DMS114 treated with DMSO at 0.1 percent for 48 hours (cell line): Measurements from ENCODE around the gene LRIG1.

Source experiments
- DNase-seq: peaks from one replicate; lab custom pipeline; 2025; ENCODE audit not compliant: unreplicated experiment; lab: John Stamatoyannopoulos, UW

The LRIG1 gene

GRCh38 chr3:66393333-66394005 is 107.4 kb downstream of the LRIG1 start:
- no peak for DNase-seq

DNA sequence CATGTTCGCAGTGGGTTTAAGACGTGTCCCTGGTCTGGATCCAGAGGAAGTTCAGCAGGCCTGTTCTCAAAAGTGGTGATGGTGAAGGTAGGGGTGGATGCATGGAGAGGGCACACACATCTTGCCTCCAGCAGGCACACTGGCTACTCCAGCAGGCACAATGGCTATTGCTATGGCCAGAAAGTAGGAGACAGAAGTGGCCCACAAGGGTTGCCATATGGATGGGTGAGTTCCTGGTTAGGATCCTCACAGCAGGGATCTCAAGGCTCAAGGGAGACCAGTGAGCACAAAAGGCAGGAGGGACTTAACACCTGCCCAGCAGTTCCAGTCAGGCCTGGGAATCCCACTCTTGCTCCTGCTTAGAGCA is 107.9 kb downstream of the LRIG1 start:
- DNase-seq, result no peak

- DNase-seq, result no peak
Observed at GRCh38 chr3:66392512-66392911, 108.3 kb downstream of the LRIG1 start.

- no peak for DNase-seq
Observed at GRCh38 chr3:66390013-66390412, 110.8 kb downstream of the LRIG1 start.

DNA sequence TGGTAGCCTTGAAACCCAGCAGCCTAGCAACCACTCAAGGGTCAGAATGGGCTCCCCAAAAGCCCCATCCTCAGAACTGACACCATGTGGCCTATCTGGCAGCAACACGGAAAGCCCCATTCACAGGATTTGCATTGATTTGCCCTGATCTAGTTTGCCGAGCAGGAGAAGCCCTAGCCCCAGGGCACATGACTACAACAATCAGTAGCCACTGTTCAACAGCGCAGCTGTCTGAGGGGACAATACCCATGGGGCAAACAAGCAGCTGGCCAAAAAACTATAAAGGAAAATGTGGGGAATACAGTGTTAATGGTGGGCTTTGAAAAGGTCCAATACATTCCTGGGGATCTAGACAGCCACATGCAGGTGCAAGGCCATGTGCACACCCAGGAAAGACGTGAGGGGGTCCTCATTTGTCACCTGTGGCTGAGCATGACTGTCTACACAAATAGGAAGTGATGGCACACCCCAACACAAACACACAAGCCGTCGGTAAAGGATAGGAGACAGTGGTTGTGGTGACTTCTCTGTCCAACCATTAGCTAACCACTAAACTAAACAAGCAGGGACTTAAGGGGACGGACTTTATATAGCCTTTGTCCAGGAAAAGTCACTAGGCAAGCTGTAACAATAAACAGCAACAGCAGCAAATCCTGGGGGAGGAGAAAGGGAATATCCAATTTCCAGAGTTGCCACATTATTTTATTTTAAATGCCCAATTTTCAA is 113.7 kb downstream of the LRIG1 start:
- no peak for DNase-seq

DNA sequence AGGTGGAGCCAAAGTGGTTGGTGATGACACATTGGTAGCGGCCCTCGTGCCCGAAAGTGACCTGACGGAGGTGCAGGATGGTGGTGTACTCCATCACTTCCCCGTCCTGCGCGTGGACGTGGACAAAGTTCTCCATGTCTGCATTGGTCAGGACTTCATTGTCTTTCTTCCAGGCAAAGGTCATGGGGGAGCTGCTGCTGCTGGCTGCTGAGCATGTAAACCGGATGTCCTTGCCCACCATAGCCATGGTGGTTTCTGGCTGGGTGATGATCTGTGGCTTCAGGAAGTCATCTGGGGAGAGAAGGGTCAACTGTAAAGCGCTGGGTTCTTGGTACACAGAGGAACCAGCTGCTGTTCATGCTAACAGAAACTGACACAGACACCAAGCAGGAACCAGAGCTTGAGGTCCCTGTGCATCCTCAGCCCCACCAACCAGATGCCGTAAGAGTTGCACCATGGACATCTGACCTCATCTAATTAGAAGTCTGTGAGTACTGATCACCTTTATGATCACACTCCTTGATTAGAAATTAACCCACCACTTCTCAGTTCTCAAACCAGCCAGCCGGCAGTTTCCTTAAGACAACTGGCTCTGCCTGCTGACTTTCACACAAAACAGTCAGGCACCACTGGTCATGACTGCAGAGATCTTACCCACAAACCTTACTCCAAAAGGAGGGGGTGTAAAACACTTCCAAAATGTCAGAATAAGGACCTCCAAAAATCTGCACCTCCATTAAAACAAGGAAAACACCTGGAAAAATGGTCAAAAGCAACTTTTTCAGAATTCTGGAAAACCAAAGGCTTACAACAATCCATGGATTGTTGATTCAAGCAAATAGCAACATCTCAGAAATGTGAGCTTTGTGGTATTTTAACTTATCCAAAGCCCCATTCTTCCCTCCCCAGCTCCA is 114.6 kb downstream of the LRIG1 start:
- no peak for DNase-seq

DNA sequence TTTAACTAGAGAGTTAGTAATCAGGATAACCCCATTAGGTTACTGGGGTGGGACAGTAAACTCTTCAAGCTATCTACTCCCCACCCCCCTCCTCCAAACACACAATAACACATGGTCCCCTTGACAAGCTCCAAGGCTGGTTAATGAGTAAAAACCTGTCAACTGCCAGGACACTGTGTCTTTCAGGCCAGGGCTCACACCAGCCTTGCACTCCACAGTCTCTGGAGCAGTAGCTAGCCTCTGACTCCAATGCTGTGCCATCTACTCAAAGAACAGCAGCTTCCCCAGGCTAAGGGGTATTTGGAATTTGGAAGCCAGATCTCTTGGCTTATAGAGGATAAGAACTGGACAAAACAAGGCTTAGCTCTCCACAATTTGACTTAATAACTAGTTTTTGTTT is 115.8 kb downstream of the LRIG1 start:
- no peak for DNase-seq

DNA sequence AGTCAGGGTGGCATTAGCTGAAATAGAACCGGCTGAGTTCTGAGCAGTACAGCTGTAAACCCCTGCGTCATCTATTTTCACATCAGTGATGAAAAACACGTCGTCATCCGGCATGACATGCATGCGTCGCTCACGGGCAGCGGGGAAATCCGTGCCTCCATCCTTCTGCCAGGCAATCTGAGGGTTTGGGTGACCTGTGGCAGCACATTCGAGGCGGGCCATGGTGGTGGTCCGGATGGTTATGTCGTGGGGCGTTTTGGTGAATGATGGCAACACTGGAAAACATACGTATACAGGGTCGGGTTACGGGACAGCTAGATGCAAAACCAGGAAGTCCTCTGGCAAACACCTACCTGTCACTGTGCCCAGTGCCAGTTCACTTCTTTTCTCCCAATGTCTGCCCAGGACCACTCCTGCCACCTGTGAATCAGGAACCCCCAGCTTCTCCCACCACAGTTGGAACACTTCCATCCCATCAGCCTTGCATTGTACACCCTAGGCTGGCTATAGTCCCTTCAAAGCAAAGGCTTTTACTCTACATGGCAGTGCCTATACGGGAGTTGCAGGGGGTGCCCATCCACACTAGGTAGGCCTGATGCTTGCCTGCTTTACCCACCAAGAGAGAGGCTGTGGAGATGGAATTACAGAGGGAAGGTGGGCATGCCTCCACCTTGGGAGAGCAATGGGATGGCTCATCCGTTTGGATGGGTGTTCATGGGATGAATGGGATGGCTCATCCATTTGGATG is 116.7 kb downstream of the LRIG1 start:
- DNase-seq, result no peak

- no peak for DNase-seq
Observed at GRCh38 chr3:66383023-66383422, 117.8 kb downstream of the LRIG1 start.

DNA sequence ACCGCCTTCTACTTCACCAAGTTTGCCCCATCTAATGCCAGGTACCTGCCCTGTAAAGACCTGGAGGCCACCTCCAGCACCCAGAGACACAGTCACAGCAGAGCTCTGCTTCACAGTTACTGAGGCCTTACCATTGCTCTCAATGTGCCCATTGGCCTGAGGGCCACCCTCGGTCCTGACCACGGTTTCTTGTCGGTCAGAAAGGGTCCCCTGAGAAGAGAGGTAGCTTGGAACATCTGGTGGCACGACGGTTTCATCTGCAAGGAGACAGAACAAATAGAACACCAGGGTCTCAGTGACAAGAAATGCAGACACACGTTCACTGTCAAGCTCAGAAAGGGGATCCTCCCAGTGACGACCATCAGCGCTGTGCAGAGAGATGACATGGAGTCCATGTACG is 118.7 kb downstream of the LRIG1 start:
- no peak for DNase-seq

- no peak for DNase-seq
Observed at GRCh38 chr3:66381626-66382025, 119.2 kb downstream of the LRIG1 start.

- no peak for DNase-seq
Observed at GRCh38 chr3:66380200-66380932, 120.5 kb downstream of the LRIG1 start.

GRCh38 chr3:66379565-66379964 is 121.3 kb downstream of the LRIG1 start:
- DNase-seq, result no peak

DNA sequence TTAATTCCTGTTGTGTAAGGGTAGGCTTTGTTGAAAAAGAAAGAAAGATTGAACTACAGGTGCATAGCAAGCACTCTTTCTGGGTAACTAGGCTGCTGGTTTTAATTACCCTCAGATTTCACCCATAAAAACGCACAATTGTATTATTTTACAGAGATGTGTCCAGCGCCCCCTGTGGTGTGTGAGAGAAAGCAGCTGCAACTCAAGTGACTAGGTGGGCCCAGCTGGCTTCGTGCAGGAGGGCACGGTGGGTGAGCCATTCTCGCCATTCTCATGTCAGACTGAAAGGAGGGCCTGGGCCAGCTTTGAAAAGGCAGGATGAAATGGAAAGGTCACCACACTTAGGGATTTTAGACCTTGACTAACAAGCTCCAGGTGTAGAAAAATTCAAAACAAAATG is 122.6 kb downstream of the LRIG1 start:
- no peak for DNase-seq

- no peak for DNase-seq
Observed at GRCh38 chr3:66377800-66378199, 123.0 kb downstream of the LRIG1 start.

DNA sequence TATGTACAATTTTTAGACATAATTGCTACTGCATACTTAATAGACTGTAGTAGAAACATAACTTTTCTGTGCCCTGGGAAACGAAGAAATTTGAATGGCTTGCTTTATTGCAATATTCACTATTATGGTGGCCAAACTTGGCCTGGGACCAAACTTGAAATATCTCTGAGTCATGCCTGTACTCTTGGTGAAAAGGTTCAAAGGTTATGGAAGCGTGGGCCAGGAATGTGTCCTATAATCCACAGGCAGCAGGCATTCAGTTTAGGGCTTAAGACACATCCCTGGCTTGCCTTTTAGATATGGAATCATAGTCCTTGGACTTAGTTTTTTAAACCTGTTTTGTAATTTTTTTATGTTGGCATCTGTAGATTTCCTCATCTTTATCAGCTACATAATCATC is 124.3 kb downstream of the LRIG1 start:
- DNase-seq, result no peak

DNA sequence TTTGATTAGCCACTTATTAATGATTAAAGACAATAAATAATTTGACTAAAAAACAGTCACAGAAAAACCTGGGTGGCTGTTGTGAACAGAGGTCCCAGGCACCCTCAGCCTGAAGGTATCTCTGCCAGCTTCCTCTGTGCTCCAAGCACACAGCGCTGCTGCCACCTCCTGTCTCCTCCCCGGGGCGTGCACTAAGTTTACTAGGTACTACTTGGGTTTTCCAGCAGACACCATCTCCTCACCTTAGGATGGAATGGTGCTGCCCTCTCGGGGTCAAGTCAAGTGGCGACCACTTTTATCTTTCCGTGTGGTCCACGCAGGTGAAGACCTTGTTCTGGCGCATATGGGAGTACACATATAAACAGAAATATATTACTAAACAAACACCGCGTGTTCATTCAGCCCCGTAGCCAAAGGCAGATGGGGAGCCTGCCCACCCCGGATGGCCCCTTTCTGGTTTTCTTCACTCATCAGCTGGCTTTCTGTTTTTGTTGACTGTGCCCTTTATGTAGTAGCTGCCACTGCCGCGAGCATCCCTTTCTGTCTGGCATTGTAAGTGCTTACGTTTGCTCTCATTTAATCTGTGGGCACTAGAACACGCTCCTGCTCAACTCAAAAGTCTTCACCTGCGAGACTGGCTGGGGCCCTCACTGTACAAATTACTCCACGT is 128.0 kb downstream of the LRIG1 start:
- no peak for DNase-seq

GRCh38 chr3:66371432-66371831 is 129.4 kb downstream of the LRIG1 start:
- no peak for DNase-seq

- DNase-seq, result no peak
Observed at GRCh38 chr3:66370179-66370578, 130.6 kb downstream of the LRIG1 start.

- no peak for DNase-seq
Observed at GRCh38 chr3:66367979-66368378, 132.8 kb downstream of the LRIG1 start.
